IPS-11a (cell line): ENCODE data around the gene SPRN.

Experiments
- H3K4me3 ChIP-seq: one replicate; pipeline ENCODE4 v1.5.1; 2013; ENCODE audit warnings: low read depth, low read length, control low read depth

Gene SPRN

GRCh38 chr10:133411523-133412380, 12.7 kb downstream of the SPRN start:
- no peak overlapping the region for H3K4me3 ChIP-seq

- no peak overlapping the region for H3K4me3 ChIP-seq
Observed at GRCh38 chr10:133405844-133406527, 18.4 kb downstream of the SPRN start.

DNA sequence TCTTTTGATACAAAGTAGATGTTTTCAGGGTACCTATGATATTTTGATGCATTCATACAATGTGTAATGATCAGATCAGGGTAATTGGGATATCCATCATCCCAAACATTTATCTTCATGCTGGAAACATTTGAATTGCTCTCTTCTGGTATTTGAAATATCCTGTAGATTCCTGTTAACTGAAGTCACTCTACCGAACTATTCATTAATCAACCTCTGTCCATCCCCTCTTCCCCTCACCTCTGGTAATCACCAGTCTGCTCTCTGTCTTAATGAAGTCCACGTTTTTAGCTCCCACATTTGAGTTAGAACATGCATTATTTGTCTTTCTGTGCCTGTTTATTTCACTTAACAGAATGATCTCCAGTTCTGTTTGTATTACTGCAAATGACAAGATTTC, 19.2 kb downstream of the SPRN start:
- no peak overlapping the region for H3K4me3 ChIP-seq

DNA sequence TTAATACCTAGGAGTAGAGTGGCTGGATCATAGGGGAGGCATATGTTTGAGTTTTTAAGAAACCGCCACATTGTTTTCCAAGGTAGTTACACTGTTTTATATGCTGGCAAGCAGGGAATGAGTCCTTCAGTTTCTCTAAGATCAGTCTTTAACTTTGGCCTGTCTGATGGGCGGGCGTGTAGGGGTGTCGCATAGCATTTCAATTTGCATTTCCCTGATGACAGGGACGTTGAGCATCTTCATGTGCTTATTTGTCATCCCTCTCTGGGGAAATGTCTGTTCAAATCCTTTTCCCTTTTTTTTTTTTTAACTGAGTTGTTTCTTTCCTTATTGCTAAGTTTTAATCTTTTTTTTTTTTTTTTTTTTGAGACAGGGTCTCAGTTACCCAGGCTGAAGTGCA, 20.6 kb downstream of the SPRN start:
- no peak overlapping the region for H3K4me3 ChIP-seq

- no peak overlapping the region for H3K4me3 ChIP-seq
Observed at GRCh38 chr10:133403359-133403758, 21.1 kb downstream of the SPRN start.

- H3K4me3 ChIP-seq = no peak overlapping the region
Observed at GRCh38 chr10:133401981-133402725, 22.3 kb downstream of the SPRN start.

GRCh38 chr10:133401500-133401899, 22.9 kb downstream of the SPRN start:
- H3K4me3 ChIP-seq = no peak overlapping the region

GRCh38 chr10:133400624-133401424, 23.6 kb downstream of the SPRN start:
- no peak overlapping the region for H3K4me3 ChIP-seq

- H3K4me3 ChIP-seq = no peak overlapping the region
Observed at GRCh38 chr10:133399123-133399601, 25.3 kb downstream of the SPRN start.

DNA sequence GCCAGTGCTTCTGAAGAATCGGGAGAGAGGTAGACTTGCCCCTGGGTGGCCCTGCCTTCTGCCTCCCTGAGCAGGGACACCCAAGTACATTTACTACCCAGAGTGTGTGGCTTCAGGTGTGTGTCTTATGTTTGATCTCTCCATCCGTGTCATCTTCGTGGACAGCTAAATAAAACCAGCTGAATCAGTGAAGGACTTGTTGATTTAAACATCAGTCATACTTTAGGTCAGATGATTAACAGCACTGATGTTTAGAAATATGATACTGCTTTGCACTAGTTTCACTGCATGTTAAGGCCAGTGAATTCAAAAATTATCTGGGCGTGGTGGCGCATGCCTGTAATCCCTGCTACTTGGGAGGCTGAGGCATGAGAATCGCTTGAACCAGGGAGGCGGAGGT, 26.5 kb downstream of the SPRN start:
- H3K4me3 ChIP-seq = no peak overlapping the region

DNA sequence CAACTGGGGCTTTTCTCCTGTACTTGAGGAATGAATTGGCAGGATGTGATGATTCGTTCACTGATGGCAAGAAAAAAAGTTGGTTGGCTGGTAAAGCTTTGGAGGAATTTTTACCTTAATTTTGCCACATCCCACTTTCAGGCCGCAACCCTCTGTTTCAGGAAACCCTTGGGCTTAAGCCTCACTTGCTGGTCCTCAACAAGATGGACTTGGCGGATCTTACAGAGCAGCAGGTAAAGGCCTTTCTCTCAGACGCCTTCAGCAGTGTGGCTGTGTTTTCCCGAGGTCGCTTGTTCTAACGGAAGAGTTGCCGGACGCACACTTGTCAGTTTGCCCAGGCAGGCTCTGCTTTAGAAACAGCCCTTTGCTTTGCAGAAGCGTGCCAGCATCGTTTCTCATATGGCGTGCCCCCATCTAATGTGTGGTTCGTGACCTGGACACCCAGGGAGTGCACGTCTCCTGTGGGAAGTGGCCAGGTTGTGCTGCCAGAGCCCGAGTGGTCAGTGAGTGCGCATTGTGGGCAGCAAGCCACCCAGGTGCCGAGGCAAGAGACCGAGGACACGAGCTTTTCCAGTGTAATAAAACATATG, 28.3 kb downstream of the SPRN start:
- H3K4me3 ChIP-seq = no peak overlapping the region

- peak overlapping the region; percentile 91 for H3K4me3 ChIP-seq
Observed at GRCh38 chr10:133394801-133395221, 29.6 kb downstream of the SPRN start.

DNA sequence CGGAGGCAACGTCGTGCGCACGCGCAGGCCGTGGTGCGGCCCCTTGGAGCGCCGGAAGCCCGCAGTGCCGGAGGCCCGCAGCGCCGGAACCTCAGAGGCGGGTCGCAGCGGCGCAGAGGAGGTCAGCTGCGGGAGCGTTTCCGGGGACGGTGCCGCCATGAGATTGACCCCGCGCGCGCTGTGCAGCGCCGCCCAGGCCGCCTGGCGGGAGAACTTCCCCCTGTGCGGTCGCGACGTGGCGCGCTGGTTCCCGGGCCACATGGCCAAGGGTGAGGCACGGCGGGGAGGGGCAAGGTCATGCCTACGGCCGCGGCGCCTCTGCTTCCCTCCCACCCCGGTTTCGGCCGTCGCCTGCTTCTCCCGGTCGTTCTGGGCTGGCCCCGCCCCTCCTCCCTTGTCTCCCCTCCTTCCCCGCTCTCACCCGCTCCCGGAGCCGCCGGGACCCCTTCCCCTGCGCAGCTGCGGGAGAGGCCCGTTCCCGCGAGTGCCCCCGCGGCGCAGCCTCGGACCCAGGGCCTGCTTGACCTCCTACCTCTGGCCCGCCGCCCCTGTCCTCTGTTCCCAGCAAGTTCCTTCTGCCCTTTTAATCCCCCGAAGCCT, 30.3 kb downstream of the SPRN start, which contains the start of gene MTG1:
Gene MTG1 (plus strand): TSS at position 94 of the 600 bp plus-strand sequence. CDS start 64 bp downstream, at position 158.
- H3K4me3 ChIP-seq = peak within 1 kb of the TSS; percentile 91

DNA sequence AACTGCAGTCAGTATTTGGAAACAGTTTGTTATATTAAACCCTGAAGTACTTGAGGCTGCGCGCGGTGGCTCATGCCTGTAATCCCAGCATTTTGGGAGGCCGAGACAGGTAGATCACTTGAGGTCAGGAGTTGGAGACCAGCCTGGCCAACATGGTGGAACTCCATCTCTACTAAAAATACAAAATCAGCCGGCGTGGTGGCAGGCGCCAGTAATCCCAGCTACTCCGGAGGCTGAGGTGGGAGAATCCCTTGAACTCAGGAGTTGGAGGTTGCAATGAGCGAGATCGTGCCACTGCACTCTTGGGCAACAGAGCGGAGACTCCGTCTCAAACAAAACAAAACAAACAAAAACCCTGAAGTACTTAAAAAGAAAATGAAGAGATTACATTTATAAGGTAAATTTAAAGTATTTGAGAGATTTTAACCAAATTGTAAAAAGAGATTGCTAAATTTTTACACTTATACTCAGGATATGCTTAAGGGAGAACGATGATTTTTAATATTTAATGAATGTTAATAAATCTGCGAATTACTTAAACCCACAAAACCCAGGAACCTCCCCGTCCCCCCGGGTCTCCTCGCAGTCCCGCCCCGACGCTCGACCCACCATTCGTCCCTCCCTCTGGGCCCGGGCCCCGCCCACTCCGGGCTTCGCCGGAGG, 30.9 kb downstream of the SPRN start:
- no peak overlapping the region for H3K4me3 ChIP-seq

GRCh38 chr10:133391761-133392518, 32.5 kb downstream of the SPRN start:
- no peak overlapping the region for H3K4me3 ChIP-seq

DNA sequence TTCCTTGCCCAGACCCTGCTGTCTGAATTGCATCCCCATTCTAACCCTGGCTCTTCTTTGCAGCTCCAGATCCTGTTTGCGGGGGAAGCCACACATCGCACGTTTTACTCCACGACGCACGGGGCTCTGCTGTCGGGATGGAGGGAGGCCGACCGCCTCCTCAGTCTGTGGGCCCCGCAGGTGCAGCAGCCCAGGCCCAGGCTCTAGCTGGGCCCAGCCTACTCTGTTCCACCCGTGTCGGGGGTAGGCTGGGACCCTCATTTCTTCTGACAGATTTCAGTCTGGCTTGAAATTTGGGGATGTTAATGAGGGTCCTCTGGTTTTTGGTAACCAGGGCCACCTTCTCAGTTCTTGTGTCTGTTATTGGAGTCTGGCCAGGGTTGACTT, 33.2 kb downstream of the SPRN start:
- no peak overlapping the region for H3K4me3 ChIP-seq

DNA sequence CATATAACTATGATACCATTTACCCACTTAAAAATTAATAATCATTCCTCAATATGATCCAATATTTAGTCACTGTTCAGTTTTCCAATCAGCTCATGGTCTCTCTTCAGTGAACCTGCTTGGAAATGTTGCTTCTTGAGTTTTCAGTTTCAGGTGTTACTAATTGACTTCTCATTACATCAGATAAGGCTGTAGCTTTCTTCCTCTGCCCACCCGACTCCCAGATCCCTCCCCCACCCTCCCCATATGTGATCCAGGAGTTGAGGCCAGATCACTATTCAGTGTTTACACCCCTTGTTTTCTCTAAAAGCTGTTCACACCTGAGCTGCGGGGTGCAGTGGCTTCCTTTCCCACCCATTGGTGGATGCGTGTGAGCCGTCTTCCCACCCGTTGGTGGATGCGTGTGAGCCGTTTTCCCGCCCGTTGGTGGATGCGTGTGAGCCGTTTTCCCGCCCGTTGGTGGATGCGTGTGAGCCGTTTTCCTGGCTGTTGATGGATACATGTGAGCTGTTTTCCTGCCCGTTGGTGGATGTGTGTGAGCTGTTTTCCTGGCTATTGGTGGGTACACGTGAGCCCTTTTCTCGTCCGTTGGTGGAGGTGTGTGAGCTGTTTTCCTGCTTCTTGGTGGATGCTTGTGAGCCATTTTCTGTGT, 33.7 kb downstream of the SPRN start:
- no peak overlapping the region for H3K4me3 ChIP-seq
